SH-SY5Y (cell line): ENCODE results near the gene ARID3B.

Experiments used
- GATA2 ChIP-seq: IDR thresholded peaks from 2 replicates; pipeline ENCODE4 v1.6.1; 2011; ENCODE audit warnings: mild to moderate bottlenecking, low read depth, low read length
- GATA3 ChIP-seq: IDR thresholded peaks from 2 replicates; pipeline ENCODE4 v1.6.1; 2011; ENCODE audit warnings: low read depth, mild to moderate bottlenecking, low read length, moderate library complexity

GRCh38 chr15:74632601-74633000 is 91.6 kb downstream of the ARID3B start:
- TF ChIP-seq GATA2 = no peak
- no peak for TF ChIP-seq GATA3
